ENCODE results near the gene MYH7B. TPM values are rescaled to one million over a fixed set of nuclear protein-coding genes. Genes with fewer than 3 reads are reported as not detected.
A peak's percentile ranks its signal among the peaks of the same experiment; 100 is the strongest.

Gene MYH7B
- total and polyA plus RNA-seq, 2 experiments from 2014 or later = 73.2 to 112 TPM

GRCh38 chr20:34951252-34951651 lies 4.4 kb upstream of the MYH7B start:
- Histone ChIP-seq H3K27me3 (no peaks in the 10 kb centered on the region), H3K27ac (no peak overlapping the region), H3K4me3 (no peak overlapping the region), H3K4me1 (ENCODE audit: low read depth) (peaks cover 7% of the 10 kb centered on the region), H3K36me3 (no peaks in the 10 kb centered on the region), H3K9me3 (ENCODE audit: low read depth) (no peaks in the 10 kb centered on the region)
- no peak for DNase-seq (ENCODE audit: low read depth in 1 of 2, low spot score in 1 of 2)
- TF ChIP-seq, protein P1, sequence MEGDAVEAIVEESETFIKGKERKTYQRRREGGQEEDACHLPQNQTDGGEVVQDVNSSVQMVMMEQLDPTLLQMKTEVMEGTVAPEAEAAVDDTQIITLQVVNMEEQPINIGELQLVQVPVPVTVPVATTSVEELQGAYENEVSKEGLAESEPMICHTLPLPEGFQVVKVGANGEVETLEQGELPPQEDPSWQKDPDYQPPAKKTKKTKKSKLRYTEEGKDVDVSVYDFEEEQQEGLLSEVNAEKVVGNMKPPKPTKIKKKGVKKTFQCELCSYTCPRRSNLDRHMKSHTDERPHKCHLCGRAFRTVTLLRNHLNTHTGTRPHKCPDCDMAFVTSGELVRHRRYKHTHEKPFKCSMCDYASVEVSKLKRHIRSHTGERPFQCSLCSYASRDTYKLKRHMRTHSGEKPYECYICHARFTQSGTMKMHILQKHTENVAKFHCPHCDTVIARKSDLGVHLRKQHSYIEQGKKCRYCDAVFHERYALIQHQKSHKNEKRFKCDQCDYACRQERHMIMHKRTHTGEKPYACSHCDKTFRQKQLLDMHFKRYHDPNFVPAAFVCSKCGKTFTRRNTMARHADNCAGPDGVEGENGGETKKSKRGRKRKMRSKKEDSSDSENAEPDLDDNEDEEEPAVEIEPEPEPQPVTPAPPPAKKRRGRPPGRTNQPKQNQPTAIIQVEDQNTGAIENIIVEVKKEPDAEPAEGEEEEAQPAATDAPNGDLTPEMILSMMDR (IDR thresholded peaks at IDR 0.05; ENCODE audit: low read depth, low read length) = no peak

DNA sequence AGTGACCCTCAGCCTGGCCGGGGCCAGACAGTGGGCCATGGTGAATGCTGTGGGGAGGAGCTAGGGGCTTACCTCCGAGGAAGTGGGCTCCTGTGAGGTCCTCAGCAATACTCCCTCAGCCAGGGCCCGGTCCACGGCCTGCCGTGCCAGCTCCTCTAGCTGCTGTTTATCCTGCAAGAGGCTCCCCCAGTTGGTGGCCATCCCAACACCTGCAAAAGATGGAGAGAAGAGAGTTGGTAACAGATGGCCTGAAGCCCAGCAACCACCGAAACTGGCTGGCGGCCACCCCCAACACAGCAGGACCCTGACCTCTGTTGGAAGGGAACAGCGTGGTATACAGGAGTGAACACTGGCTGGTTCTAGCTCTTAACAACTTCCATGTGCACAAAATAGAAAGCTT lies 4.0 kb upstream of the MYH7B start:
- H3K27me3 ChIP-seq = no peaks in the 10 kb centered on the region
- H3K27ac ChIP-seq = no peak overlapping the region
- H3K36me3 ChIP-seq = no peaks in the 10 kb centered on the region
- TF ChIP-seq, protein P1 (IDR thresholded peaks at IDR 0.05; ENCODE audit: low read depth, low read length) = no peak
- no peak overlapping the region for H3K4me3 ChIP-seq
- H3K9me3 ChIP-seq (ENCODE audit: low read depth) = no peaks in the 10 kb centered on the region
- no peak for DNase-seq (ENCODE audit: low read depth in 1 of 2, low spot score in 1 of 2)
- peaks cover 9% of the 10 kb centered on the region for H3K4me1 ChIP-seq (ENCODE audit: low read depth)

DNA sequence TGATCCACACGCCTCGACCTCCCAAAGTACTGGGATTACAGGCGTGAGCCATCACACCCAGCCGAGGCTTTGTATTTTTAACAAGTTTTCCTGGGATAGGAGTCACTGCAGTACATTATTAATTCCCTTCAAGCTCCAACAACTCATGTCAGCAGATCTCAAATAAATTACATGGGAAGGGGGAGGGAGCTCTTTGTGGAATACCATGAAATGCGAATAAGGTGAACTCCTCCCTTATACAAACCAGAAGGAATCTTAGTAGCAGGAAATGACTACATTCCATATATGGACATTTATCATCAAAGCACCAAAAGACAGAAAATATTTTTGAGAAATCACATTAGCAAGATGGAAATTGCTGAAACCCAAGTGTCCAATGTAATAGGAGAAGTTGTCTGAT lies 3.0 kb upstream of the MYH7B start:
- Histone ChIP-seq H3K27ac (no peak overlapping the region), H3K27me3 (no peaks in the 10 kb centered on the region), H3K9me3 (ENCODE audit: low read depth) (no peaks in the 10 kb centered on the region), H3K4me3 (no peak overlapping the region), H3K36me3 (no peaks in the 10 kb centered on the region), H3K4me1 (ENCODE audit: low read depth) (peaks cover 9% of the 10 kb centered on the region)
- DNase-seq (ENCODE audit: low read depth in 1 of 2, low spot score in 1 of 2) = peak in 1 of 2 donors; percentile 20
- TF ChIP-seq, protein P1 (IDR thresholded peaks at IDR 0.05; ENCODE audit: low read depth, low read length) = no peak

GRCh38 chr20:34953960-34954359 lies 1.7 kb upstream of the MYH7B start:
- no peak overlapping the region for H3K27ac ChIP-seq
- H3K4me1 ChIP-seq (ENCODE audit: low read depth) = peaks cover 9% of the 10 kb centered on the region
- no peak for DNase-seq (ENCODE audit: low read depth in 1 of 2, low spot score in 1 of 2)
- H3K36me3 ChIP-seq = no peaks in the 10 kb centered on the region
- no peak overlapping the region for H3K4me3 ChIP-seq
- no peaks in the 10 kb centered on the region for H3K9me3 ChIP-seq (ENCODE audit: low read depth)
- no peaks in the 10 kb centered on the region for H3K27me3 ChIP-seq
- TF ChIP-seq, protein P1 (IDR thresholded peaks at IDR 0.05; ENCODE audit: low read depth, low read length) = no peak

- Histone ChIP-seq H3K27ac (peak overlapping the region; percentile 93), H3K9me3 (ENCODE audit: low read depth) (no peaks in the 10 kb centered on the region), H3K36me3 (no peaks in the 10 kb centered on the region), H3K4me3 (peak overlapping the region; percentile 49), H3K4me1 (ENCODE audit: low read depth) (peaks cover 9% of the 10 kb centered on the region), H3K27me3 (no peaks in the 10 kb centered on the region)
- TF ChIP-seq, protein P1 (IDR thresholded peaks at IDR 0.05; ENCODE audit: low read depth, low read length) = no peak
- DNase-seq (ENCODE audit: low read depth in 1 of 2, low spot score in 1 of 2) = peak in 1 of 2 donors; percentile 38
Measured at GRCh38 chr20:34954904-34955230, 801 bp upstream of the MYH7B start.

DNA sequence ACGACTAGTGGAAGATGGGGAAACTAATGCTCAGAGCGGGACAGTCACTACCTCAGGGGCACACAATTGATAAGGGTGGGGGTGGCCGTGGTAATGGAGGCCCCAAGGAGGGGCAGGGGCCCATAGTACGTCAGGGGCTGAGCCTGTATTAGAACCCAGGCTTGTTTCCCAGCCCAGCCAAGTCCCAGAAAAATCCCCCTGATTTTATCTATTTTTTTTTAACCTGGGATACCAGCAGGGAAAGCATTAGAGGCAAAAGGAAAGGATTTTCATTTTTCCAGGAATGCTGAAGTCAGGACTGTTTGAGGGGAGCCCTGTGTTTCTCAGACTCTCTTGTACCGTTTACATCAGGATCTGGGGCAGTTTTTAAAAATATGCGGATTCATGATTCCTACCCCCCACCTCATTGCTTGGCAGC lies 382 bp downstream of the MYH7B start:
- TF ChIP-seq, protein P1 (IDR thresholded peaks at IDR 0.05; ENCODE audit: low read depth, low read length) = no peak
- DNase-seq (ENCODE audit: low read depth in 1 of 2, low spot score in 1 of 2) = no peak
- Histone ChIP-seq H3K4me1 (ENCODE audit: low read depth) (peaks cover 9% of the 10 kb centered on the region), H3K36me3 (no peaks in the 10 kb centered on the region), H3K27ac (peak overlapping the region; percentile 93), H3K9me3 (ENCODE audit: low read depth) (no peaks in the 10 kb centered on the region), H3K4me3 (peak overlapping the region; percentile 49), H3K27me3 (no peaks in the 10 kb centered on the region)

Measured in cardiac muscle cell (in vitro differentiated cells and primary cell).